Body of pancreas (tissue), 4 donors: ENCODE data around the gene DEK. TPM values are rescaled to one million over a fixed set of nuclear protein-coding genes. Genes with fewer than 3 reads are reported as not detected.

Experiments used
- ATAC-seq: fragments of 150-250 bp; one replicate; pipeline ENCODE4 v1.9.1; 2016
- DNase-seq, 4 donors: peaks; one replicate each; pipeline ENCODE4 v3.0.0-alpha.2; 2019
- H3K27ac ChIP-seq, 4 donors: fragments of 200-600 bp; sonication (generic); 1 replicate in 3 of 4; 2 replicates in 1 of 4; pipeline versions ENCODE4 v1.5.1 to v1.6.1; 2016 to 2019; ENCODE audit warnings: mild to moderate bottlenecking in 1 of 4, mixed read lengths in 1 of 4, moderate library complexity in 1 of 4
- H3K27me3 ChIP-seq, 2 donors: fragments of 200-600 bp; sonication (generic); one replicate each; pipeline ENCODE4 v1.6.0; 2016; ENCODE audit warnings: mild to moderate bottlenecking in 1 of 2
- H3K36me3 ChIP-seq, 2 donors: fragments of 200-600 bp; sonication (generic); replicated peaks in 1 of 2; 2 replicates each; pipeline ENCODE4 v1.5.1; 2016; ENCODE audit warnings: low read depth in 2 of 2; ENCODE audit not compliant: insufficient read depth in 1 of 2
- H3K4me1 ChIP-seq: fragments of 200-600 bp; sonication (generic); one replicate; pipeline ENCODE4 v1.6.0; 2016
- H3K4me3 ChIP-seq, 2 donors: fragments of 200-600 bp; sonication (generic); 1 replicate in 1 of 2; 2 replicates in 1 of 2; pipeline ENCODE4 v1.5.1; 2016 to 2019
- H3K9me3 ChIP-seq, 3 donors: fragments of 200-600 bp; sonication (generic); 1 replicate in 2 of 3; 2 replicates in 1 of 3; pipeline ENCODE4 v1.5.1; 2016
- CTCF ChIP-seq, 7 experiments: fragments of 450-650 bp in 4 of 7; fragments of 200-600 bp in 3 of 7; sonication (generic) in 3 of 7; IDR thresholded peaks; one replicate each; pipeline ENCODE4 v1.5.1; 2016 to 2019; ENCODE audit warnings: antibody characterized with exemption in 7 of 7
- POLR2A ChIP-seq, 3 donors: fragments of 450-650 bp; IDR thresholded peaks; one replicate each; pipeline ENCODE4 v1.6.1; 2016; ENCODE audit warnings: antibody characterized with exemption in 3 of 3, mild to moderate bottlenecking in 2 of 3
- WGBS, 2 donors: methylation state at CpG; one replicate each; pipeline ENCODE4 v1.1.5; 2017; 5-methylcytosine and 5-hydroxymethylcytosine counted together
- intact Hi-C: fragments of 100-400 bp; cut with DNase I; formaldehyde crosslinking; loops from one replicate; pipeline ENCODE4 v1.15.1; 2023
- total RNA-seq, 2 donors: library from RNA; depleted of rRNA; stranded (reverse); fragments of >200 nt; gene quantifications; one replicate each; pipeline ENCODE4 v1.1.0, GENCODE V29; 2016

The DEK gene
- total RNA-seq, 2 donors from 2014 or later = 67.2 to 72.9 TPM

GRCh38 chr6:18245642-18246041, 18.7 kb downstream of the DEK start:
- Histone ChIP-seq H3K4me3 (no peak overlapping the region), H3K27ac (no peak overlapping the region), H3K9me3 (no peaks in the 10 kb centered on the region), H3K27me3 (no peaks in the 10 kb centered on the region), H3K4me1 (no peaks in the 10 kb centered on the region), H3K36me3 (peaks cover 0 to 8% of the 10 kb centered on the region in 2 donors)
- no peak for TF ChIP-seq POLR2A (IDR thresholded peaks at IDR 0.05)
- TF ChIP-seq CTCF (IDR thresholded peaks at IDR 0.05) = no peak
- ATAC-seq = no peak
- 86 to 87% methylated on average over 7 of the region's 7 CpGs for WGBS, 2 donors
- no peak for DNase-seq
- intact Hi-C loops = no loop called here

- 91 to 92% methylated on average over 1 of the region's 1 CpG for WGBS, 2 donors
- Histone ChIP-seq H3K4me1 (no peaks in the 10 kb centered on the region), H3K4me3 (no peak overlapping the region), H3K27ac (no peak overlapping the region), H3K27me3 (no peaks in the 10 kb centered on the region), H3K9me3 (no peaks in the 10 kb centered on the region), H3K36me3 (peaks cover 0 to 8% of the 10 kb centered on the region in 2 donors)
- DNase-seq (no peak), ATAC-seq (no peak)
- TF ChIP-seq POLR2A (IDR thresholded peaks at IDR 0.05) (no peak), CTCF (IDR thresholded peaks at IDR 0.05) (no peak)
- intact Hi-C loops = no loop called here
These were observed 19.3 kb downstream of the DEK start for GRCh38 chr6:18245079-18245478.

- Histone ChIP-seq H3K36me3 (peaks cover 0 to 5% of the 10 kb centered on the region in 2 donors), H3K27ac (no peak overlapping the region), H3K4me1 (no peaks in the 10 kb centered on the region), H3K27me3 (no peaks in the 10 kb centered on the region), H3K9me3 (no peaks in the 10 kb centered on the region), H3K4me3 (no peak overlapping the region)
- ATAC-seq = no peak
- TF ChIP-seq POLR2A (IDR thresholded peaks at IDR 0.05) (no peak), CTCF (IDR thresholded peaks at IDR 0.05) (no peak)
- 80 to 95% methylated on average over 2 of the region's 2 CpGs for WGBS, 2 donors
- intact Hi-C loops = no loop called here
- DNase-seq = no peak
These were observed 20.1 kb downstream of the DEK start for GRCh38 chr6:18244251-18244650.

- DNase-seq = no peak
- intact Hi-C loops = no loop called here
- WGBS, 2 donors = 49 to 61% methylated on average over 3 of the region's 3 CpGs
- Histone ChIP-seq H3K4me1 (no peaks in the 10 kb centered on the region), H3K9me3 (no peaks in the 10 kb centered on the region), H3K27ac (no peak overlapping the region), H3K4me3 (no peak overlapping the region), H3K27me3 (no peaks in the 10 kb centered on the region), H3K36me3 (peaks cover 0 to 5% of the 10 kb centered on the region in 2 donors)
- ATAC-seq = no peak
- no peak for TF ChIP-seq CTCF (IDR thresholded peaks at IDR 0.05)
- TF ChIP-seq POLR2A (IDR thresholded peaks at IDR 0.05) = no peak
These were observed 20.9 kb downstream of the DEK start for GRCh38 chr6:18243302-18243893.
